GM08714 (cell line): ENCODE results near the gene NFYC.
"Not testable (repeated sequence)": the region's sequence is repeated elsewhere in the genome, so short reads cannot be mapped to it uniquely, and the experiment has no call there.

Experiments used
- H3K4me3 ChIP-seq: fragments of 200-500 bp; sonication (Bioruptor generic); 2 replicates; pipeline ENCODE4 v1.5.1; 2014; ENCODE audit warnings: mild to moderate bottlenecking, low read length, inconsistent platforms
- ZNF274 ChIP-seq: IDR thresholded peaks from 2 replicates; pipeline ENCODE4 v1.6.1; 2012; ENCODE audit warnings: mild to moderate bottlenecking, low read depth, low read length

Gene NFYC

DNA sequence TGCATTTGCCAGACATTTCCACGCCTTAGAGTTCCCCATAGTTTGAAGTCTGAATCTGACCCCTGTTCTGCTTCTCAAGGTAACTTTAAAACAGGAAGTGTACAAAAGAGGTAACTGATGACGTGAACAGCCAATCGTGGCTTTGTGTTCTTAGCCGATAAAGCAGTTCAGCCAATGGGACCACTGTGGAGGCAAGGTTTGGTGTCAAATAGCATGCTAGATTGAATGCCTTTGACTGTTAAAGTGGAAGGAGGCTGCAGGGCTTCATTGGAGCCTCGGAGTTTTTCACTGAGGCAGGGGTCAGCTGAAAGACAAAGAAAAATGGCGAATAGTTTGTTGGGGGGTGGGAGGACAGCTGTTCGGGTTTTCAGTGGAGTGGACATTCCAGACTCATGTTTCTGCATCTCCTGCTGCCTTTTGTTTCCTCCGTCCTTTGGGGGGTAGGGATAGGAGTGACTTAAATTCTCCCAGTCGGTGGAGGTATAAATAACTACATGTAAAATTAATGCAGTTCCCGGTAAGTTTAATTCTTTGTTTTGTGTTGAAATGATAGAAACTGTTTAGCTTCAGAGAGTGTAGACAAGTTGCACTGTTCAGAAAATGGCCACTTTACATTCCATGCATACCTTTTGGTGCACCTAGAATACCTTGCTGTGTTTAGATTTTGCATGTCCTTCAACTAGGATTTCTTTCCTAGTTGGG lies 17.7 kb downstream of the NFYC start:
- peak overlapping the region; percentile 100 for H3K4me3 ChIP-seq
- no peak for TF ChIP-seq ZNF274

GRCh38 chr1:40709802-40710278 lies 18.3 kb downstream of the NFYC start:
- H3K4me3 ChIP-seq, result peak overlapping the region; percentile 100; the same call in 1 of the 2 replicates
- TF ChIP-seq ZNF274, result no peak

DNA sequence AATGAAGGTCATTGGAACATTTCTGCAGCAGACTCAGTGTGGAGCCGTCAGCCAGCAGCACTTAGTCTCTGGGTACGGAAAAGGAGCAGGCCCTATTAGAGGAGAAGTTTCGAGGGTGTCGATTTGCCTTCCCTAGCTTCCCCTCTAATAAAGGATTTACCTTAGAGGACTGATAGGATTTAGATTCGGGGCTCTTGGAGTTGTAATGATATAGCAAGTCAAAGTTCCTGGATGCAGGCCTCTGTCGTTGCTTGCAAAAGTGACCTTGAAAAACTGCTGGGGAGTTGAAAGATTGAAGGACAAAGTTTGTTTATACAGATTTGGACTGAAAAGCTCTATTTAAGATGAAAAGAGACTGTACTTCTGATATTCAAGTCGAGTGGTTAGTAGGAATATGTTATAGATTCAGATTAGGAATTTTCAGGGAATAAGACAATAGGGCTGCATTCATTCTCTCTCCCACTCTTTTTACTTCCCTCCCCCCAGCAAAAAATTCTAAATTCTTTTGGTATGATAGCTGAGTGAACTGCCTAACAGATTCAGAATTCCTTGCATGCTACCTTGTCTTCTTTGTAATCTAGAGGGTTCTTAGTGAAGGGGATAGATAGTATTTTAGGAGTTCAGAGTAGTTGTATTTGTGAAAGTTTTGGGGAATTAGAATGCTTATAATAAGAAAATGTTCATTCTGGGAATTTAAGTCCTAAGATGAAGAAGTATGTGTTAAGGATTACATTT lies 19.2 kb downstream of the NFYC start:
- H3K4me3 ChIP-seq, result peak overlapping the region; percentile 100

DNA sequence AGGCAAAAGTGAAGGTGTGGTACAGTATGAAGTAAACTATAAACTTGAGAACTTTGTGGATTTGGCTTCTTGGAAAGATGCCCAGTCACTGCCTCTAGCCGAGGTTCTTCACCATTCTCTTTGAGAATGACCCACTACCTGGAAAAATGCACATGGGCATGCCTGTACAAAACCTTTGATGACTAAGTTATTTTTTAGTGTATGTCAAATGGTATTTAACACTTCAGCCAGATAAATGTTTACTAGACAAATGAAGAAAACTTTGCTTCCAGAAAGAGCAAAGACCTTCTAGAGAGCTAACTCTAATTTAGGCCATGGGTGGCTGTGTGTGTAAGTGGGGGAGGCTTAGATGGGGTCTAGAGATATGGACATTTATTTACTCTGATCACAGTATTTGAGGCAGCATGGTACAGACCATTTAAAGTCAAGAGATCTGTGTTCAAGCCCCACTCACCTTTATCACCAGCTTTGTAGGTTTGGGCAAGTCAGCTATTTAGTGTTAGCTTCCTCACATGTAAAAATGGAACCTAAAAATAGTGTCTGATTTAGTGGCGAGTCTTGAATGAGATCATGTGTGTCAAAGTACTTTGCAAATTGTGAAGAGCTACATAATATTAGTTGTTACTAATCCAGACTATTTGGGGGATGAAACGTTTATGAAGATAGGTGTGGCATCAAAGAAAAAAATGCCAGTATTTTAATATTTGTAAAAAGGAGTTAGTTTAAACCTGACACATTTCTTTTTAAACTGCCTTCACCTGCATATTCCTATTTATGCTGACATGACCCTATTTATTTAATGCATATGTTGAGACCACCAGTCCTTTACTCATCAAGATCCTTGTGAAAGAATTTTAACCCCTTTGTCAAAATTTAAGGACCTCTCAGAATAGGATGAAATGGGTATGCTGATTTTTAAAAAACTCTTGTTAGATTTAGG lies 20.2 kb downstream of the NFYC start:
- TF ChIP-seq ZNF274, result no peak
- H3K4me3 ChIP-seq, result peak overlapping the region; percentile 100

More for the DNA sequence above, 19.2 kb downstream of the NFYC start:
- TF ChIP-seq ZNF274, result no peak

DNA sequence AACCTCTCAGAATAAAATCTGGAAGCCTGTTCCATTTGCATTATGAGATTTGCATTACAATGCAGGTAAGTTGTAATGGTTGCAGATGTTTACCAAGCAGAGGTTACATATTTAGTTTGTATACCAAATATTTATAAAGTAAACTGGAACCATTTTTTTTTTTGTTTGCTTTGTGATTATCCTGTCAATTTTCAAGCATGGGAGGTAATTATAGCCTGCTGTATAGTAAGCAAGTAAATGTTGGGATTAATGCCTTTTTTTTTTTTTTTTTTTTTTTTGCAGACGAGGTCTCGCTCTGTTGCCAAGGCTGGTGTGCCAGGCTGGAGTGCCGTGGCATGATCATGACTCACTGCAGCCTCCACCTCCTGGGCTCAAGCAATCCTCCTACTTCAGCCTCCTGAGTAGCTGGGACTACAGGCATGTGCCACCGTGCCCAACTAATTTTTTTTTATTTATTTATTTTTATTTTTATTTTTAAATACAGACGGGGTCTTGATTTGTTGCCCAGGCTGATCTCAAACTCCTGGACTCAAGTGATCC lies 21.0 kb downstream of the NFYC start:
- peak overlapping the region; percentile 26; the same call in 1 of the 2 replicates for H3K4me3 ChIP-seq
- no peak for TF ChIP-seq ZNF274

- H3K4me3 ChIP-seq, result peak overlapping the region; percentile 26; the same call in 1 of the 2 replicates
- no peak for TF ChIP-seq ZNF274
Measured at GRCh38 chr1:40712997-40713396, 21.5 kb downstream of the NFYC start.

DNA sequence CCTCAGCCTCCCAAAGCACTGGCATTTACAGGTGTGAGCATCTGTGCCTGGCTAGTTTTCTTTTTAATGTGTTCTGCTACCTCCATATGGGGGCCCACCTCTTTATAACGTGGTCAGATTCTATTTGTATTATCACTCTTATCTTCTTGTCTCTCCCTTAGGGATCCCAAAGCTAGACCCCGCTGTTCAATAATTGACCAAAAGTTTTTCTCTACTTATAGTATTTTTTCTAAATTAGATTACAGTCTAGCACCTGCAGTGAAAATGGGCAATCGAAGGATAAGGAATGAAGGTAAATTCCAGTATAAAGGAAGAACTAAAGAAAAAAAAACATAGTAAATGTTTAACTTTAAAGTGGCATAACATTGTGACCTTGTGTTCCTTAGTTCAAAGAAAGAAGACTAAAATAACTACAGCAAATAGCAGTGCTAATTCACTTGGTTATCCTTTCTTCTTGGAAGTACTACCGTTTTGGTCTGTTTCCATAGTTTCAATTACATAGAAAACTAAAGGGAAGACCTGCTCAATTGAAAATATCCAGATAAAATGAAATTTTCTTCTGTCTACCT lies 24.1 kb downstream of the NFYC start:
- TF ChIP-seq ZNF274, result no peak
- H3K4me3 ChIP-seq, result no peak overlapping the region

GRCh38 chr1:40717065-40717464 lies 25.6 kb downstream of the NFYC start:
- no peak overlapping the region for H3K4me3 ChIP-seq
- no peak for TF ChIP-seq ZNF274

DNA sequence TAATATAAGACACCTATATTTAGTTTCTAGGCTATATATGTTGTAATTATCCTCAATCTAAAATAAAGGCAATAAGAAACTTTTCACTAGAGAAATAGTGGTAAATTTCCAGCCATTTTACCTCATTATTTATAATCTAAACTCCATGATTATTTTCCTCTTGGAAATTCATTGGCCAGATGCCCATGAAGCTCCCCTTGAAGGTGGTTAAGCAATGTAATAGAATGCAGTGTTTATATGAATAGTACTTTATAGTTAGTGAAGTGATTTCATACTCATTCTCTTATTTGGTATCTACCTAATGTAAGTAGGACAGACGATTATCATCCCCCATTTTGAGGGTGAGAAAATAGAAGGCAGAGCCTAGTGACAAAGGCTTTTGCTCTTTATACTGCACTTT lies 26.5 kb downstream of the NFYC start:
- TF ChIP-seq ZNF274, result no peak
- H3K4me3 ChIP-seq, result no peak overlapping the region

- H3K4me3 ChIP-seq, result no peak overlapping the region
- no peak for TF ChIP-seq ZNF274
Measured at GRCh38 chr1:40720493-40720892, 29.0 kb downstream of the NFYC start.

DNA sequence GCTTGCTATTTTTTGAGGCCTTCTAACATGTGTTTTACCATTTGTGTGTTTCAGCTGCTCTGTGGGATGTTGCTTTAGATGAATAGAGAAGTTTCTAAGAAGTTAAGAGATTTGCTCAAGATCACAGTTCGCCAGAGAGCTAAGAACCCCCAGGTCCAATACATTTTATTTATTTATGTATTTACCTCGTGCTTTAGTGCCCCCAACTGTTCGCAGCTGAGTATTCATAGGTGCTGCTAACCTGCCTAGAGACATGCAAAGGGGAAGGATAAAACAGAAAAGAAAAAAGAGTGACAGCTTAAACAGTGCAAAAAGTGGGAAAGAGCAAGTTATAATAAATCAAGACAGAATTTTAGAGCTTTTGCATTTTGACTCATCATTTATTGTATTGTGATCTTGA lies 31.1 kb downstream of the NFYC start:
- TF ChIP-seq ZNF274, result no peak
- H3K4me3 ChIP-seq, result no peak overlapping the region

GRCh38 chr1:40723196-40723955 lies 31.9 kb downstream of the NFYC start:
- H3K4me3 ChIP-seq, result no peak overlapping the region
- TF ChIP-seq ZNF274, result no peak

- not testable (repeated sequence) for H3K4me3 ChIP-seq
Measured at GRCh38 chr1:40727662-40728061, 36.2 kb downstream of the NFYC start.

DNA sequence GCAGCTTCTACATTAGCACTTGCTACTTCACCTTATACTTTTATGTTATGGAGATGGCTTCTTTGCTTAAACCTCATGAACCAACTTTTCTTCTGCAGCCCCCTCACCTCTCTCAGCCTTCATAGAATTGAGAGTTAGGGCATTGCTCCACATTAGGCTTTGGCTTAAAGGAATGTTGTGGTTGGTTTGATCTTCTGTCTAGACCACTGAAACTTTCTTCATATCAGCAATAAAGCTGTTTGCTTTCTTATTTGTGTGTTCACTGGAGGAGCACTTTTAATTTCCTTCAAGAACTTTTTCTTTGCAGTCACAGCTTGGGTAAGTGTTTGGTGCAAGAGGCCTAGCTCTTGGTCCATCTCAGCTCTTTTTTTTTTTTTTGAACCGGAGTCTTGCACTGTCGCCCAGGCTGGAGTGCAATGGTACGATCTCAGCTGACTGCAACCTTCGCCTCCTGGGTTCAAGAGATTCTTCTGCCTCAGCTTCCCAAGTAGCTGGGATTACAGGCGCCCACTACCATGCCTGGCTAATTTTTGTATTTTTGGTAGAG lies 37.9 kb downstream of the NFYC start:
- not testable (repeated sequence) for H3K4me3 ChIP-seq
